HG02840 (cell line): Measurements from ENCODE around the gene TPX2.

Experiments used
- ATAC-seq: cut with Tn5 transposase; IDR thresholded peaks from one replicate; pipeline ENCODE4 v1.9.1; 2021; ENCODE audit warnings: mild to moderate bottlenecking, moderate library complexity, moderate number of reproducible peaks; ENCODE audit not compliant: unreplicated experiment, low FRiP score

Gene TPX2

DNA sequence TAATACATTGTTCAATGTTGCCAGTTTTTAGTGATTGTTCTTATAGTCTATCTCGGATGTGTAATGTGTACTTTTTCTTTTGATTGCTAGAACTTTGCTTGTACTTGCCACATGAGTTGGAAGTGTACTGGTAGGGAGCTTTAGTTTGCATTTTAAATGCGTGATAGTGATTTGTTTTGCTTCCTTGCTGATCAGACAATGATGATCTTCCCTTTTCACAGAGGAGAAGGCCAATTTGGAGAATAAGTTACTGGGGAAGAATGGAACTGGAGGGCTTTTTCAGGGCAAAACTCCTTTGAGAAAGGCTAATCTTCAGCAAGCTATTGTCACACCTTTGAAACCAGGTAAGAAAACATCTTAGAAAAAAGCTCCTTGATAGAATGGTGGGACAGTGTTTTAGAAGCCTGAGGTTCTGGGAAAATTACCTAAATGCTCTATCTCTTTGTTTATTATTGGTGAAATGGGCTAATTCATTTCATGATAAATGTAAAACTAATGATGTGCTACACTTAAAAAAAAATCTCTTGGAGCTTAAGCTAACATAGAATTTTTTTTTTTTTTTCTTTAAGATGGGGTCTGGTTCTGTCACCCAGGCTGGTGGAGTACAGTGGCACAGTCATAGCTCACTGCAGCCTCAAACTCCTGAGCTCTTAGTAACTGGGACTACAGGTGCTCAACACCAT, 20.9 kb downstream of the TPX2 start:
- ATAC-seq = no peak

DNA sequence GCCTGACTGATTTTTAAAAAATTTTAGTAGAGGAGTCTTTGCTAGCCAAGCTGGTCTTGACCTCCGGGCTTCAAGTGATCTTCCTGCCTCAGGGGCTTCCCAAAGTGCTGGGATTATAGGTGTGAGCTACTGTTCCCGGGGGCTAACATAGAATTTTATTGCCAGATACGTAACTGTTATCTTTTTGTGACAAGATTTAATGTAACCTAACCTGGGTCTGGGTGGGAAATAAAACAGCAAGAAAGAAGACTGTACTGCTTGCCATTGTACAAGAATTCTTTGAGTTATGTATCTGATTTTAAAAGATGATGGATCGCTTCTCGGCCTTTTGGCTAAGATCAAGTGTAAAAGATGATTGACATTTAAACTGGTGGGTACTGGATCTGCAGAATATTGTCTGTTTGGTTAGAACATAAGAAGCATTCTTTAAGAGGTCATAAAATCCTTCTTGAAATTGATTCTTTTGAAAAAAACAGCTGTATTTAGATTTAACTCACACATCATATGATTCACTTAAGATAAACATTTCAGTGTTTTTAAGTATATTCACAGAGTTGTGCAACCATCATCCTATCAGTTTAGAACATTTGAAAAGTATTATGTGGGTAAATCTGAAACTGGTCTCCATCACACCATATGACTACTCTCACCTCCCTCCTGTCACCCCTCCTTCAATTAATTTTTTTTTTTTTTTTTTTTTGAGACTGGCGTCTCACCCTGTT, 21.6 kb downstream of the TPX2 start:
- no peak for ATAC-seq

DNA sequence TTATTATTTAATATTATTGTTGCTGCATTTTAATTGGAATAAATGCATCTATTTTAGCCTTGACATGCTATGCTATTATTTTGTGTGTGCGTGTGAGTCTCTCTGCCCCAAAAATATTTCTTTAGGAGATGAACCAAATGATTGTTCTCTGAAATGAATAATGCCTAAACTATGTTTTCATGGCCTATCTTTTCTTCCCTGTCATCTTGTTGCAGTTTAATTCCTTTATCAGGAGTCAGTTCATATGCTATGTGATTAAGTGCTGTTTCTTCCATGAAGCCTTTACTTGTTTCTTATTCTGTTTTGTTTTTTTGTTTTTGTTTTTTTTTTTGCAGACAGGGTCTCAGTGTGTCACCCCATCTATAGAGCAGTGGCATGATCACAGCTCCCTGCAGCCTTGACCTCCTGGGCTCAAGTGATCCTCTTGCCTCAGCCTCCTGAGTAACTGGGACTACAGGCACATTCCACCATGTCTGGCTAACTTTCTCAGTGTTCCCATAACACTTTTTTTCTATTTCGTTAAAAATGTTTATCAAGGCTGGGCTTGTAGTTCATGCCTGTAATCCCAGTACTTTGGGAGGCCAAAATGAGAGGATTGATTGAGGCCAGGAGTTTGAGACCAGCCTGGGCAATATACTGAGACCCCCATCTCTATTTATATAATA, 25.7 kb downstream of the TPX2 start:
- no peak for ATAC-seq

DNA sequence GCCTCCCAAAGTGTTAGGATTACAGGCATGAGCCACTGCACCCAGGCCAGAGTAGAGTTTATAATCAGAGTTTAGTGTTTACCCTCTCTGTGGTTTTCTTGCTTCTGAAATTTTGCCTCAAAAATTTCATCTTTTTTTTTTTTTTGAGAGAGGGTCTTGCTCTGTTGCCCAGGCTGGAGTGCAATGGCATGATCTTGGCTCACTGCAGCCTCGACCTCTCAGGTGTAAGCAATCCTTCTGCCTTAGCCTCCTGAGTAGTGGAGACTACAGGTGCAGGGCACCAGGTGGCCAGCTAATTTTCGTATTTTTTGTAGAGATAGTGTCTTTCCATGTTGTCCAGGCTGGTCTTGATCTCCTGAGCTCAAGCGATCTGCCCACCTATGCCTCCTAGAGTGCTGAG, 28.7 kb downstream of the TPX2 start:
- no peak for ATAC-seq

DNA sequence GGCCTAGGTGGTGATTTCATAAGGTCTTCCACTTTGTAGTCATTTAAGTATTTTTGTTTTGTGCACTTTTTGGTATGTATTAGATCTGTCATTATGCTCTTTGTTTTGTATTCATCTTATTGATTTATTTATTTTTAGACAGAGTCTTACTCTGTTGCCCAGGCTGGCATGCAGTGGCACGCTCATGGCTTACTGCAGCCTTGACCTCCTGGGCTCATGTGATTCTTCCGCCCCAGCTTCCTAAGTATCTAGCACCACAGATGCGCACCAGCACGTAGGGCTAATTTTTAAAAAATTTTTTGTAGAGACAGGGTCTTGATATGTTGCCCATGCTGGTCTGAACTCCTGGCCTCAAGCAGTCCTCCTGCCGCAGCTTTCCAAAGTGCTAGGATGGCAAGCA, 30.6 kb downstream of the TPX2 start:
- no peak for ATAC-seq

DNA sequence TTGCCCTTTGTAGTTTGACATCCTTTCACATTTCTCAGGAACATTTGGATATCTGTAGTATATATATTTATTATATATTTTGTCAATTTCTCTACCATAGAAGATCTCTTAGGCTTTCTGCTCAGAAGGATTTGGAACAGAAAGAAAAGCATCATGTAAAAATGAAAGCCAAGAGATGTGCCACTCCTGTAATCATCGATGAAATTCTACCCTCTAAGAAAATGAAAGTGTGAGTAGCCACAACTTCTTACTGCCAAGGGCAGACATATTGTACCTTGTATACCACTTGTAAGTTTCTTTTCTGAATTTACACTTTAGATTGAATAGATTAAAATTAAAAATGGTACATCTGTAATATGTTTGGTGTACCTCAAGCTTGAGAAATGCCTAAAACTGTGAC, 31.2 kb downstream of the TPX2 start:
- no peak for ATAC-seq

DNA sequence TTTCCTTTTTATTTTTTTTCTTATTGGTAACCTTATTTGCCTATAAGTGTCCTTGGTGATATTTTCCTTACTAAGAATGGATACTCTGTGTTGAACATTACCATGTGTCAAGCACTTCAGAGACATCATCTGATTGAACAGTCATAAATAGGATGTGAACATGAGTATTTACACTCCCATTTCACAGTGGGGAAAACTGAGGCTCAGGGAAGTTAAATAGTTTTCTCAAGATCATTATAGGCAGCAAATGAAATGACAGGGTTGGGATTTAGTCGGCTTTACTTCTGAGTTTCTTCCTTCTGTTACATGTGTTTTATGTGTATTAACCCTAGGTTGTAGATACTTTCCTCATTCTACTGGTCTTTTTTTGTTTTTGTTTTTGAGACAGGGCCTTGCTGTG, 35.3 kb downstream of the TPX2 start:
- no peak for ATAC-seq

DNA sequence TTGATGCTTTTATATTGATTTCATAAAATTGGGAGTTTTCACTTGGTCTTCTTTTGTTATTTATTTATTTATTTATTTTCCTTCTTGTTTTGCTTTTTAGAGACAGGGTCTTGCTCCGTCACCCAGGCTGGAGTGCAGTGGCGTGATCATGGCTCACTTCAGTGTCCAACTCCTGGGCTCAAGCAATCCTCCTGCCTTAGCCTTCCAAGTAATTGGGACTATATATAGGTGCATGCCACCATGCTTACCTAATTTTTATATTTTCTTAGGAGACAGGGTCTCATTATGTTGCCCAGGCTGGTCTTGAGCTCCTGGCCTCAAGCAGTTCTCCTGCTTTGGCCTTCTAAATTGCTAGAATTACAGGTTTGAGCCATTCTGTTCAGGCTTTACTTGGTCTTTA, 41.7 kb downstream of the TPX2 start:
- ATAC-seq = no peak

DNA sequence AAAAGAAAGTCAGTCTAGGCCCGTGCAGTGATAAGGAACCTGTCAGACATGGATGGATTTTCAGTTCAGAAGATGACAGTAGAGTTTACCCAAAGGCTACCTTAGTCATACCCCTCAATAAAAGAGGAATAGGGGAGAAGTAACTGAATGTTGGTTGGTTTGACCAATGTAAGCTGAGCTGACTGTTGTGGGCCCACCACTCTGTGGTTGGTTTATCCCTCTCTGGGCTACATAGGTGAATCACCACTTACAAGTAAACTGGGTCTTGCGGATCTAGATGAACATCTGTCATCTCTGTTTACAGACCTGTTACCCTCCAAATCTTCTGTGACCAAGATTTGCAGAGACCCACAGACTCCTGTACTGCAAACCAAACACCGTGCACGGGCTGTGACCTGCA, 42.9 kb downstream of the TPX2 start:
- no peak for ATAC-seq

DNA sequence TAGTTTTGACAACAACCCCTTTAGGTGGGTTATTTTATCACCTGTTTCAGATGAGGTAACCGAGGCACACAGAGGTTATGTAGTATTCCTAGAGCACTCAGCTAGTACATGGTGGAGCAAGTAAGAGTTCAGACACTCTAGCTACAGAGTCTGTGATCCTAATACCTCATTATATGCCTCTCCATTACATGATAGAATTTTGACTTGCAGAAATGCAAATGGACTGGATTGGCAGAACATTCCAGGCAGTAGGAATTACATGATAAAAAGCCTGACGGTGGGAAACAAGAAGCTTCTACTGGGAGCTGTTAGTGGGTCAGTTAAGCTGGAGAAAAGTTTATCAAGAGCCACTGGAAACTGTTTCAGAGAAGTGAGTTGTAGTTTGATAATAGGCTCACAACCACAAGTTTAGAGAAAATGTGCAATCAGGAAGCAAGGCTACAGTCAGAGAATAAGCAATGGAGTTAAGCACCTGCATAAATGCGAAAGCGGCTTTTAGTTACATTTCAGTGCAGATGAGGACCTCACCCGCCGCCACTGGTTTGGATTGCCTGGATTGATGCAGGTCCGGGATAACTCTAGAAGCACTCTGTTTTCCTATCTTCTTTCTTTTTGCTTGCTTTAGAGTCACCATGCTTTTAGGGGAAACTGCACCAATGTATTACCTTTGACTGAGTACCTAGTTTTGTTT, 45.4 kb downstream of the TPX2 start:
- ATAC-seq = no peak

DNA sequence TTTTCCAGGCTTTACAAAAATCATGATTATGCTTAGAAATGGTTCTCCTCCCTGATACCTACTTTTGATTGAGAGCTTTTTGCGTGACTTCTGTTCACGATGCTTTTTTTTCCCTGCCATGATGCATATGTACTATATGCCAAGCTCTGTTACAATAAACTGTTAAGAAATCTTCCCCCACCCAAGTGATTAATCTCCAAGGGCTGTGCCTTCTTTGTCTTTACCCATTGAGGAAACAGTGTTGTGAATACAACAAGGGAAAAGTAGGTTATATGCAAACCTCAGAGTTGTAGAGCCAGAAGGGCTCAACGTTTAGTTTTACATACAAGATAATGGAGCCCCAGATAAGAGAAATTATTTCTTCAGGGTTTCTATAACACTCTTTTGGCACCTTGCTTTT, 46.0 kb downstream of the TPX2 start:
- no peak for ATAC-seq

DNA sequence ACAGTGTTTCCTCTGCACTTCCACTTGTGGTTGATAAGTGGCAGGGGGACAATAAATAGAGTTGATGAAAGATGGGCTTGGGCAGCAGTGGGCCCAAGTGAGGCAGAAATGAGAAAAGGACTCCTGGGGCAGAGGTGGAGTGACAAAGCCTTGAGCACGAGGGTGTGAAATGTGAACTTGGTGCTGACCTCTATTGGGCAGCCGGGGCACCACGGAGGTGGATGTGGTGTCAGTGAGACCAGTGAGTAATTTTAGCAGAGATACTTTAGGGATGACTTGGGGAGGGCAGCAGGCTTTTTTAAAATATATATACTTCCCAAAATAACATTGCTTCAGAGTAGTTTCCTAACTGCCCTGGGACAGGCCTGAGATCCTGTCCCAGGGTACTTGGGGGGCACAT, 49.5 kb downstream of the TPX2 start:
- no peak for ATAC-seq

DNA sequence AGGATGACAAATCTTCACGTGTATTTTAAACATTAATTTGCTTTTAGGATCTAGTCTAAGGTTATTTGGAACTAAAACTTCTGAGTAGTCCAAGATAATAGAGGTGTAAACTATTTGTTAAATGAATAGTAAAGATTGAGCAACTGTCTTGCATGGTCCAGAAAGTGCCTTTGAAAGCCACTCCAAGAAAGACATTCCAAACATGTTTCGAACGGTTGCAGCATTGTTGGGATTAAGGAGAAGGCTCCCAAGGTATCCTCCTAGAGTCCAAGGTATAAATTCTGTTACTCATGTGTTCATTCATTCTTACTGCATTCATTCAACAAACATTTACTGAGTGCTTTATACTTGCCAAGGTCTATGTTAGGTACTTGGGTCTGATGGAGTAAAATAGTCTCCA, 51.3 kb downstream of the TPX2 start:
- ATAC-seq = no peak

DNA sequence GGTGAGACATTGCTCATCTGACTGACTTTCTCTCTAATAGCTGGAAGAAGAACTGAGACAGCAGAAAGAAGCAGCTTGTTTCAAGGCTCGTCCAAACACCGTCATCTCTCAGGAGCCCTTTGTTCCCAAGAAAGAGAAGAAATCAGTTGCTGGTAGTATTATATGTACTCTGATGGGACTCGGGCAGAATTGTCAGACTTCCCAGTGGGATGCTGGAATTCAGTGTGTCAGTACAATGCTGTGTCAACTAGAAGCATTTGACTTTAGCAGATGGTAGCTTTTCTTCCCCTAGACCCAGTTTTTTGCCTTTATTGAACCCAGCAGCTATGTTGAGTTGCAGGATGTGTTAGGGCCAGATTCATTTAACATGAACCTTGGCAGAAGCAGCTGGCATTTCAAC, 58.3 kb downstream of the TPX2 start:
- no peak for ATAC-seq

DNA sequence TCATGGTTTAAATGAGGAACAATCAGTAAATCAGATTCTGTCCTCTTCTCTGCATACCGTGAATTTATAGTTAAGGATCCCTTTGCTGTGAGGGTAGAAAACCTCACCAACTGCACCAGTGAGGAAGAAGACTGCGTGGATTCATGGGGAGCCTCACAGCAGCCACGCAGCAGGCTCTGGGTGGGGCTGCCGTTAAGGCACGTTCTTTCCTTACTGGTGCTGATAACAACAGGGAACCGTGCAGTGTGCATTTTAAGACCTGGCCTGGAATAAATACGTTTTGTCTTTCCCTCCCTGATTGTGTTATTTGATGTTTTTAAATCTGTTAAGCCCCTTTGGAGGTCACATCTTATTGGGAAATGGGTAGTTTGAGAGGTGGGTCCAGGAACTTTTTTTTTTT, 62.4 kb downstream of the TPX2 start:
- ATAC-seq = no peak

DNA sequence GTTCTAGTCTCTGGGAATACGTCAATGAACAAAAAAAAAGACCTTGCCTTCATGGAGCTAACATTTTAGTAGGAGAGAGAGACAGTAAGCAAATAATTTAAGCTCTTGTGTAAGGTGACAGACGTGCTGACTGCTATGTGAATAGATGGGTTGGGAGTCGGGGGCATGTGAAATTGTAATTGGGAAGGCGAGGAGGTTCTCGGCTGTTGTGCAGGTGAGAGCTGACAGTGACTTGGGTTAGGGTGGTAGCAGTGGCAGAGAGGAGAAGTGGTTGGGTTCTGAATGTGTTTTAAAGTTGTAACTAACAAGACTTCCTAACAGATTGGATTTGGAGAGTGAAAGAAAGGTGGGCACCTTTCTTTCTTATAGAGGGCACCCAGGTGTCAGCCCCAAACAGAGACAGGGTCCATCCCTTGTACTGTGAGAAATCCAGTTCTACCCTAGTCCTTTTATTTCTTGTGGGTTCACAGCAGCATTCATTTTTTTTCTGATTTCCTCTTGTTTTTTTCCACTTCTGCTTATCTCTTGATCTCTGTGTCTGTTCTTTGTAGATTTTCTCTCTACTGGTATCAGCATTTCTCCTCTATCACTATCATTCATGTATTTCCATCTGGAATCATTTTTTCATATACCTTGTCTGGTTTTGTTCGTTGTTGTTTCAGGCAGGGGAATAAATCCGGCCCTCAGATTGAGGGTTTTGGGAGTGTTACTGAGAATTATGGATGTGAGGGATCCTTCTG, 64.6 kb downstream of the TPX2 start:
- ATAC-seq = no peak

DNA sequence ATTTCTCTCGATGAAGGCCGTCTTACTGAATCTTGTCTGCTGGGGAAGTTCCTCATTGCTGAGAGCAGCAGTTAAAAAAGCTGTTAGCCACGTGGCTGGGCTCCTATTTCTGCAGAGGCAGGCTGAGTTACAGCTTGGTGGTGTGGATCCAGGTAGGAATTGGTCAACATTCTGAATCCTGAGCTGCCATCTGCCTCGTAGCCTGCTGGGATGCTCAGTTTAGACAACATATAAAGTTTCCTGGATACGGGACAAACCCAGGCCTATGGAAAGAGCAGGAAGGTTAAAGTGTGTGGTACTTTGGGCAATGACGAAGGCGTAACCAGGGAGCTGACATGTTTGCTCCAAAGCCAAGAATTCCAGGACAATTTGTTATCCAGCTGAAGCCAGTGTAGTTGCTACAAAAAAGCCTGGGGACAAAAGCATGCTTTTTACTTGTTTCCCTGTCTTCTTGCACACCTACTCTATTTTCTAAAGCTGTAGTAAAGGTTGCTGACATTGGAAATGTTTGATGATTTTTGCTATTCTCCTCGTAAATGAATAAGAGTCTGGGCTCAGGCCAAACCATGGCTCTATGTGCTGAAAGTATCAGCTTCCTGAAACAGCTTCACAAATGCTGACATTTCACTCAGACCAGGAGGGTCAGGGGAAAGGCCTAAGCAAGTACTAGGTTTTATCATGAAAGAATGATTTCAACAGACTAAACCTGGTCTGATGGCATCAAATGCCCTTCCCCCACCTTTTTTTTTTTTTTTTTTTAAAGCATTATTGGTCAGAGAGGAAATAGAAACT, 67.7 kb downstream of the TPX2 start:
- ATAC-seq = no peak

DNA sequence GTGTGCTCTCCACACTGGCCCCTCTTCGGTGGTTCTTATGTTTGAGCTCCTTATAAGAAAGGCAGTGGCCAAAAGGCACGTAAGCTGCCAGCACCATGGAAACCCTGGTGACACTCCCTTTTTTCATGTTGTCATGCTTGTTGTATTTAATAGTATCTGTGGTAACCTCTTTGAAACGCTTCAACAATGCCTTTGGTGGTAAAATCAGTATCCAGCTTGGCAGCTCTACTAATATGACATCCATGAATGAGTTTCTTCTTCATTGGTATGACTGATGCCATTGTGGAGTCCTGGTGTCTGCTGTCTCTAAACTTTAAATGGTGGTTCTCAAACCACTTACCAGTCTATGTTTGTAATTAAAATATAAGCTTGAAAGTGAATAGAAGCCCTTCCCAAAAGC, 69.4 kb downstream of the TPX2 start:
- no peak for ATAC-seq

DNA sequence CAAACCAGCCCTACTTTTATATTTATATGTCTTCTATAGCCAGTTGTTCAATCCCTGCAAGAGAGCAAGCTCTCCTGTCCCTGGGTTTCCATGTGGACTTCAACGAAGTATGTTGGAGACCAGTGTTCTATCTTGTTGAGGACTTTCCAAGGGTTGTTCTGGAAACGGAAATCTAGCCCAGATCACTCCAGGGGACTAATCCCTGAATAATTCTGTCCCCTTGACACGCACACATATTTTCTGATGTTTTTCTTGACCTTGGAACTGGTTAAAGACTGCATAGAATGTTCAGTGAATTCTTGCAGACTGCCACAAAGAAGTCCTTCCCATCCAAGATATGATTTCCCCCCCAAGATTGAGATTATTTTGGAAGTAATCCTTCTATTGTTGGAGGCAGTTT, 70.6 kb downstream of the TPX2 start:
- no peak for ATAC-seq

DNA sequence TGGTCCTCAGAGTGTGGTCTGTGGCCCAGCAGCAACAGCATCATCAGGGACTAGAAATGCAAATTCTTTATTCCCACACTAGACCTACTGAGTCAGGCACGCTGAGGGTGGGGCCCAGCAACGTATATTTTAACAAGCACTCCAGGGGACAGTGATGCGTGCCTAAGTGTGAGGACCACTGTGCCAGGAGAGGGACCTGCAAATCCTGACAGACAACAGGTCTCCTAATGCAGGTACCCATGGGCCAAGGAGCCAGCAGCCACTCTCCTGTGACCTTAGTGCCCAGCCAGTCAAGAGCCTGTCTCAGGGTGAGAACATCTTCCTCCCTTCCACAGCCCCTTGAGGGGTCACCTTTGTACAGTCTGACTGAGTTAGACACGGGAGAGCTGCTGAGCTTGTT, 72.1 kb downstream of the TPX2 start:
- no peak for ATAC-seq
